CD14-positive monocyte (primary cell): ENCODE data around the gene ZNRF1. TPM values are rescaled to one million over a fixed set of nuclear protein-coding genes. Genes with fewer than 3 reads are reported as not detected.

Source experiments
- DNase-seq, 3 donors: peaks; one replicate each; pipeline ENCODE4 v3.0.0-alpha.2; 2011 to 2022
- H2AFZ ChIP-seq: 2 replicates; pipeline ENCODE4 v1.6.0; 2012; ENCODE audit warnings: mild to moderate bottlenecking, low read depth, low read length, inconsistent platforms; ENCODE audit not compliant: insufficient read depth, poor library complexity, severe bottlenecking
- H3K27ac ChIP-seq, 2 donors: 1 replicate in 1 of 2; 2 replicates in 1 of 2; pipeline ENCODE4 v1.5.1; 2012 to 2013; ENCODE audit warnings: low read length in 2 of 2, control low read depth in 1 of 2, inconsistent platforms in 1 of 2, low read depth in 1 of 2, mild to moderate bottlenecking in 1 of 2
- H3K27me3 ChIP-seq, 2 donors: one replicate each; pipeline versions ENCODE4 v1.6.0 to v1.6.1; 2011 to 2013; ENCODE audit warnings: low read length in 2 of 2; ENCODE audit not compliant: control insufficient read depth in 2 of 2, insufficient read depth in 2 of 2
- H3K36me3 ChIP-seq, 2 donors: replicated peaks in 1 of 2; 1 replicate in 1 of 2; 2 replicates in 1 of 2; pipeline versions ENCODE4 v1.5.1 to v1.6.1; 2012 to 2013; ENCODE audit warnings: low read length in 2 of 2, control low read depth in 1 of 2, inconsistent platforms in 1 of 2, mild to moderate bottlenecking in 1 of 2; ENCODE audit not compliant: insufficient read depth in 2 of 2, control insufficient read depth in 1 of 2
- H3K4me1 ChIP-seq, 2 donors: 1 replicate in 1 of 2; 2 replicates in 1 of 2; pipeline versions ENCODE4 v1.5.1 to v1.6.1; 2012 to 2013; ENCODE audit warnings: low read length in 2 of 2, control low read depth in 1 of 2, inconsistent platforms in 1 of 2, mild to moderate bottlenecking in 1 of 2, moderate library complexity in 1 of 2; ENCODE audit not compliant: insufficient read depth in 2 of 2, control insufficient read depth in 1 of 2
- H3K4me2 ChIP-seq: replicated peaks from 2 replicates; pipeline ENCODE3; 2012; ENCODE audit warnings: low read length, moderate library complexity, mild to moderate bottlenecking; ENCODE audit not compliant: poor library complexity, severe bottlenecking; ENCODE audit errors: extremely low read depth
- H3K4me3 ChIP-seq, 3 experiments: fragments of 200-600 bp in 1 of 3; sonication (generic) in 1 of 3; replicated peaks in 1 of 3; 1 replicate in 2 of 3; 2 replicates in 1 of 3; pipeline ENCODE4 v1.5.1; 2011 to 2013; ENCODE audit warnings: low read length in 3 of 3, mild to moderate bottlenecking in 3 of 3, control low read depth in 2 of 3, low read depth in 2 of 3, inconsistent platforms in 1 of 3, moderate library complexity in 1 of 3
- H3K79me2 ChIP-seq: 2 replicates; pipeline ENCODE4 v1.6.0; 2012; ENCODE audit warnings: mild to moderate bottlenecking, control low read depth, inconsistent platforms, low read length, moderate library complexity; ENCODE audit not compliant: insufficient read depth
- H3K9ac ChIP-seq: 2 replicates; pipeline ENCODE4 v1.6.0; 2017; ENCODE audit warnings: low read length, mild to moderate bottlenecking; ENCODE audit not compliant: insufficient read depth, poor library complexity, severe bottlenecking
- H3K9me3 ChIP-seq, 2 donors: replicated peaks in 1 of 2; 1 replicate in 1 of 2; 2 replicates in 1 of 2; pipeline versions ENCODE4 v1.5.1 to v1.6.1; 2012 to 2013; ENCODE audit warnings: low read length in 2 of 2, control low read depth in 1 of 2; ENCODE audit not compliant: control insufficient read depth in 1 of 2, insufficient read depth in 1 of 2
- H4K20me1 ChIP-seq: 2 replicates; pipeline ENCODE4 v1.6.0; 2012; ENCODE audit warnings: mild to moderate bottlenecking, low read length, control low read depth, moderate library complexity; ENCODE audit not compliant: insufficient read depth
- H3K27ac Mint-ChIP-seq, 7 donors: one replicate each; pipeline ENCODE4 v1.8.0; 2020; ENCODE audit warnings: mild to moderate bottlenecking in 7 of 7, mixed read lengths in 7 of 7, moderate library complexity in 6 of 7, inconsistent platforms in 2 of 7
- H3K27me3 Mint-ChIP-seq, 3 donors: one replicate each; pipeline ENCODE4 v1.8.0; 2021 to 2022; ENCODE audit warnings: low read depth in 3 of 3, mild to moderate bottlenecking in 3 of 3, mixed read lengths in 3 of 3, moderate library complexity in 3 of 3, inconsistent platforms in 1 of 3
- H3K36me3 Mint-ChIP-seq, 2 donors: one replicate each; pipeline ENCODE4 v1.8.0; 2020; ENCODE audit warnings: mixed read lengths in 2 of 2, inconsistent platforms in 1 of 2, mild to moderate bottlenecking in 1 of 2
- H3K4me1 Mint-ChIP-seq: one replicate; pipeline ENCODE4 v1.8.0; 2020; ENCODE audit warnings: mild to moderate bottlenecking, mixed read lengths
- H3K4me3 Mint-ChIP-seq, 2 donors: one replicate each; pipeline ENCODE4 v1.8.0; 2020; ENCODE audit warnings: mild to moderate bottlenecking in 2 of 2, mixed read lengths in 2 of 2, moderate library complexity in 1 of 2
- H3K9me3 Mint-ChIP-seq, 7 donors: one replicate each; pipeline ENCODE4 v1.8.0; 2020 to 2022; ENCODE audit warnings: mixed read lengths in 7 of 7, mild to moderate bottlenecking in 6 of 7, moderate library complexity in 6 of 7, inconsistent platforms in 2 of 7
- WGBS: methylation state at CpG from one replicate; pipeline ENCODE4 v1.1.5; 2013; ENCODE audit warnings: missing lambda C conversion rate; ENCODE audit not compliant: insufficient coverage; 5-methylcytosine and 5-hydroxymethylcytosine counted together
- intact Hi-C, 2 donors: fragments of 100-400 bp; cut with micrococcal nuclease; formaldehyde crosslinking; loops; one replicate each; pipeline versions ENCODE4 v1.15.0 to v1.15.1; 2023
- polyA plus RNA-seq, 3 donors: library from polyadenylated mRNA; depleted of rRNA in 1 of 3; unstranded in 2 of 3; stranded (reverse) in 1 of 3; fragments of 300-500 nt in 2 of 3; fragments of >200 nt in 1 of 3; fragmentation: Illumina TruSeq in 2 of 3; gene quantifications; 1 replicate in 2 of 3; 2 replicates in 1 of 3; pipeline ENCODE4 v1.2.3, GENCODE V29; 2012 to 2021
- TF ChIP-seq, protein P1 (sequence below): fragments of 200-600 bp; IDR thresholded peaks from one replicate; pipeline ENCODE4 v1.8.0; 2022; ENCODE audit warnings: antibody characterized with exemption, mild to moderate bottlenecking

The ZNRF1 gene
- polyA plus RNA-seq, 3 donors: 1.9 to 5.3 (median 4.3) TPM

DNA sequence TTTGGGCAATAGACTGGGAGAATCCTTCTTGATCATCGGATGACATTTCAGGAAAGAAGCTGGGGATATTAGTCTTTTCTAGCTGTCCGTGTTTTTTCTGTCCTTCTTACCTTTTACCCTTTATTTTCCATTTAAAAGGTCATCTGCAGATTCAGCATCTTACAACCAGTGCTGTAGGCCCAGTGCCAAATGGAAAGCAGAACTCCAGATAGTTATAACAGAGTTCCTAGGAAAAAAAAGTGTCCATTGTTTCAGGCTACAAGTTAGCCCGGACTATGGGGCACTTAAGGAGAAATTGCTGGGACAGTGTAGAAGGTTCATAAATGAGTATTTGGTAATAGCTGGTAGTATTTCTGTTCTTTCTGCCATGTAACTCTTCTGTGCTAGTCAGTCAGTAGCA, 89.4 kb downstream of the ZNRF1 start:
- Histone ChIP-seq H3K79me2 (peaks cover 22% of the 10 kb centered on the region), H3K36me3 (no peaks in the 10 kb centered on the region), H3K9me3 (no peaks in the 10 kb centered on the region), H3K27me3 (no peaks in the 10 kb centered on the region), H4K20me1 (peaks cover 6% of the 10 kb centered on the region), H3K4me3 (no peak overlapping the region), H2AFZ (no peak overlapping the region), H3K4me2 (no peak overlapping the region), H3K4me1 (peaks cover 21 to 22% of the 10 kb centered on the region in 2 donors), H3K9ac (no peak overlapping the region), H3K27ac (no peak overlapping the region)
- WGBS: 60% methylated on average over 1 of the region's 3 CpGs
- intact Hi-C loops: no loop called here
- Mint-ChIP-seq H3K36me3 (peaks cover 7 to 9% of the 10 kb centered on the region in 2 donors), H3K27ac (no peak overlapping the region), H3K9me3 (peaks cover 0 to 2% (median 0%) of the 10 kb centered on the region in 7 donors), H3K4me3 (peak overlapping the region in 1 of 2 donors; percentile 22), H3K4me1 (peaks cover 35% of the 10 kb centered on the region), H3K27me3 (peaks cover 0 to 3% (median 0%) of the 10 kb centered on the region in 3 donors)
- TF ChIP-seq, protein P1, sequence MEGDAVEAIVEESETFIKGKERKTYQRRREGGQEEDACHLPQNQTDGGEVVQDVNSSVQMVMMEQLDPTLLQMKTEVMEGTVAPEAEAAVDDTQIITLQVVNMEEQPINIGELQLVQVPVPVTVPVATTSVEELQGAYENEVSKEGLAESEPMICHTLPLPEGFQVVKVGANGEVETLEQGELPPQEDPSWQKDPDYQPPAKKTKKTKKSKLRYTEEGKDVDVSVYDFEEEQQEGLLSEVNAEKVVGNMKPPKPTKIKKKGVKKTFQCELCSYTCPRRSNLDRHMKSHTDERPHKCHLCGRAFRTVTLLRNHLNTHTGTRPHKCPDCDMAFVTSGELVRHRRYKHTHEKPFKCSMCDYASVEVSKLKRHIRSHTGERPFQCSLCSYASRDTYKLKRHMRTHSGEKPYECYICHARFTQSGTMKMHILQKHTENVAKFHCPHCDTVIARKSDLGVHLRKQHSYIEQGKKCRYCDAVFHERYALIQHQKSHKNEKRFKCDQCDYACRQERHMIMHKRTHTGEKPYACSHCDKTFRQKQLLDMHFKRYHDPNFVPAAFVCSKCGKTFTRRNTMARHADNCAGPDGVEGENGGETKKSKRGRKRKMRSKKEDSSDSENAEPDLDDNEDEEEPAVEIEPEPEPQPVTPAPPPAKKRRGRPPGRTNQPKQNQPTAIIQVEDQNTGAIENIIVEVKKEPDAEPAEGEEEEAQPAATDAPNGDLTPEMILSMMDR: no peak
- no peak for DNase-seq

DNA sequence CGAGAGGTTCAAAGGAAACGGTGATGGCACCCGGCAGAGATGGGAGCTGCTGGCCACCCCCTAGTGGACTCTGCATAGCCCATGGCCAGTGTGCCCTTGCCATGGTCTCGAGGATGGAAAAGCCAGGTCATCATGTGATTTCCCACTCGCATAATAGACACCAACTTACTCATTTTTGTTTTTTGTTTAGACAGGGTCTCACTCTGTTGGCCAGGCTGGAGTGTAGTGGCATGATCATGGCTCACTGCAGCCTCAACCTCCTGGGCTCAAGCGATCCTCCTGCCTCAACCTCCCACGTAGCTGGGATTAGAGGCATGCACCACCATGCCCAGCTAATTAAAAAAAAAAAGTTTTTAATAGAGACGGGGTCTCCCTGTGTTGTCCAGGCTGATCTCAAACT, 90.1 kb downstream of the ZNRF1 start:
- H3K27me3 Mint-ChIP-seq: peaks cover 0 to 3% (median under 1%) of the 10 kb centered on the region in 3 donors
- Histone ChIP-seq H3K27me3 (no peaks in the 10 kb centered on the region), H3K27ac (no peak overlapping the region), H3K4me3 (no peak overlapping the region), H3K4me2 (no peak overlapping the region), H3K79me2 (peaks cover 22% of the 10 kb centered on the region), H3K9ac (no peak overlapping the region), H3K36me3 (peaks cover 0 to 2% of the 10 kb centered on the region in 2 donors), H3K9me3 (no peaks in the 10 kb centered on the region), H4K20me1 (peaks cover 6% of the 10 kb centered on the region), H3K4me1 (peaks cover 21 to 22% of the 10 kb centered on the region in 2 donors), H2AFZ (no peak overlapping the region)
- H3K4me1 Mint-ChIP-seq: peaks cover 37% of the 10 kb centered on the region
- DNase-seq: no peak
- intact Hi-C loops: no loop called here
- 97% methylated on average over 3 of the region's 8 CpGs for WGBS
- peak overlapping the region in 1 of 7 donors; percentile 21 for H3K27ac Mint-ChIP-seq
- peaks cover 8 to 11% of the 10 kb centered on the region in 2 donors for H3K36me3 Mint-ChIP-seq
- no peak overlapping the region for H3K4me3 Mint-ChIP-seq
- peaks cover 0 to 2% (median 0%) of the 10 kb centered on the region in 7 donors for H3K9me3 Mint-ChIP-seq
- TF ChIP-seq, protein P1: no peak
